ENCODE data around the gene NDUFV2. TPM values are rescaled to one million over a fixed set of nuclear protein-coding genes. Genes with fewer than 3 reads are reported as not detected.

NDUFV2 gene
- total and polyA plus RNA-seq, 2 of the 13 experiments (the other 11 are each of a cell fraction or from before 2014, with no cell fraction given), result 216 to 299 TPM

DNA sequence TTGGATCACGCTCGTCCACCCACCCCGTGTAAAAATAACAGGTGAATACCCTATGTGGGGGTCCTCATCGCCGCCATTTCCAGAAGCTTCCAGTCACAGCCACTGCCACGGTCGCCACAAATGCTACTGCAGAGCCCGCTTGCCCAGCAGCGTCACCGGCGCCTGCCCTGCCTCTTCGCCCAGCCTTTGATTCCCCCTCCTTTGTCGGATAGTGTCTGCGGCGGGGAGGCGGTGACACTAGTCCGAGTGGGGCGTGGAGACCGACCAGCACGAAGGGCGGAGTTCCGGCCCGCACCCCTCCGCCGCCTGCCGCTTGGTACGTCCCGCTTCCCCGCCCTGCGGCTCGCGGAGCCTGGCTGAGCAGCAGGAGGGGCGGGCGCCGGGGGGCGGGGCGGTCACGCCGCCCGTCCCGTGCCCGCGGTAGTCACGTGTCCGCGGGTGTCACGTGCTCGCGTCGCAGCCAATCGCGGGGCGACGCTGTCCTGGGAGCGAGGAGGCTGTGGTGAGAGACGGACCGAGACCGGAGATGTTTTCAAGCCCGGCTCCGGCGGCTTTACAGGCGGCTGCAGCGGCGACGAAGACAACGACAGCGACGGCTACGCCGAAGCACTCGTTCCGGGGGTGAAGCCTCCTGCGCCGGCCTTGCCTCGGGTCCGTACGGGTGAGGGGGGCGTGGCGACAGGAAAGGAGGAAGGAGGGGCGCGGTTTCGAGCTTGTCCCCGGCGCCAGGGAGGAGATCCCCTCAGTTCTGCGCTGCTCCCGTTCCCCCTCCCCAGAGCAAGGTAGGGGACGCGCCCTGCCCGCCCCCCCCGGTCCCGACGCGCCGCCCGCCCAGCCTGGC lies 34.0 kb downstream of the NDUFV2 start, which contains the start of gene ANKRD12:
ANKRD12 (plus strand) TSS at position 467 of the 841 bp plus-strand sequence. CDS start 45,652 bp downstream, outside the sequence.
- Histone ChIP-seq H3K4me1 (ENCODE audit: insufficient read depth, low read length) (peaks cover 54% of the 10 kb centered on the region), H3K9me3 (ENCODE audit: low read length) (no peaks in the 10 kb centered on the region), H2AFZ (ENCODE audit: low read length) (no peak within 1 kb of the TSS), H3K36me3 (replicated peaks in 1 of 2; ENCODE audit: control insufficient read depth in 1 of 2, insufficient read depth in 2 of 2, low read length in 2 of 2) (peaks cover 2 to 16% of the 10 kb centered on the region in 2 experiments; a peak in 3 of 5 replicates), H3K4me3 (replicated peaks in 1 of 3; ENCODE audit: insufficient read depth in 1 of 3, low read depth in 2 of 3, low read length in 3 of 3) (peak within 1 kb of the TSS; percentile 85 to 94 (median 93)), H3K9ac (ENCODE audit: insufficient read depth, low read depth, low read length) (peak within 1 kb of the TSS; percentile 92), H3K27me3 (ENCODE audit: control insufficient read depth in 1 of 2, insufficient read depth in 2 of 2, low read length in 2 of 2) (no peaks in the 10 kb centered on the region; a peak in 2 of 5 replicates), H4K20me1 (ENCODE audit: insufficient read depth, low read length) (peaks cover 19% of the 10 kb centered on the region), H3K27ac (ENCODE audit: extremely low read length, insufficient read depth, low read length) (peak within 1 kb of the TSS; percentile 97), H3K79me2 (ENCODE audit: insufficient read depth, low read length) (peaks cover 60% of the 10 kb centered on the region), H3K4me2 (ENCODE audit: low read depth, low read length) (peak within 1 kb of the TSS; percentile 74)
- peak; percentile 86 for ATAC-seq
- WGBS (ENCODE audit: low lambda C conversion rate), result 0% methylated on average over 6 of the region's 95 CpGs
- no TSS peak for BruUV-seq (replicated peaks)
- CTCF ChIA-PET (ENCODE audit: low intra/inter-chr PET ratio, low total read pairs), result no interaction called here
- intact Hi-C loops (cut with micrococcal nuclease; ENCODE audit: unreplicated experiment), result loop anchor here (2.0 to 5.0 kb wide), 2 partner anchors 34 to 64 kb away; partner anchors contain the start of gene NDUFV2
- FAIRE-seq, result no peak
- POLR2A ChIA-PET, result interaction anchor here (1.0 to 5.2 kb wide), 11 partner anchors 8 to 63 kb away, joined by 3 to 71 read pairs (median 6); partner anchors contain the start of gene NDUFV2
- DNase-seq (ENCODE audit: low spot score), result peak; percentile 88
- in situ Hi-C loops (cut with HindIII; ENCODE audit: extremely low pct_ligation_motif_present, low pct_unique_long_range_greater_than_20kb), result loop anchor here (5.0 kb wide), 1 partner anchor 59 kb away; no protein-coding TSS in a partner anchor
- TF ChIP-seq ZNF333 (CRISPR knock-in tag; IDR thresholded peaks at IDR 0.05; ENCODE audit: borderline replicate concordance) (peak; percentile 21; the same call in 1 of the 2 replicates), PAWR (CRISPR knock-in tag; IDR thresholded peaks at IDR 0.05; ENCODE audit: borderline replicate concordance) (no peak), EP300 (IDR thresholded peaks at IDR 0.05; ENCODE audit: low read depth in 2 of 2, low read length in 2 of 2) (no peak), EP300 (CRISPR knock-in tag; IDR thresholded peaks at IDR 0.05; ENCODE audit: borderline replicate concordance) (peak; percentile 25; the same call in 1 of the 2 replicates), CREB3 (CRISPR knock-in tag; IDR thresholded peaks at IDR 0.05) (no peak), SNRNP70 (IDR thresholded peaks at IDR 0.05; ENCODE audit: low read depth, low read length) (no peak), ZNF501 (CRISPR knock-in tag; IDR thresholded peaks at IDR 0.05) (peak; percentile 92), JARID2 (CRISPR knock-in tag; IDR thresholded peaks at IDR 0.05; ENCODE audit: insufficient replicate concordance) (no peak), YEATS4 (CRISPR knock-in tag; IDR thresholded peaks at IDR 0.05; ENCODE audit: borderline replicate concordance) (peak; percentile 91), RFX1 (IDR thresholded peaks at IDR 0.05) (no peak), ZNF510 (CRISPR knock-in tag; IDR thresholded peaks at IDR 0.05; ENCODE audit: low read depth) (0 out of 2 replicates have a peak, but pooled peaks have one; percentile 80)
- TF ChIP-seq, protein P1, sequence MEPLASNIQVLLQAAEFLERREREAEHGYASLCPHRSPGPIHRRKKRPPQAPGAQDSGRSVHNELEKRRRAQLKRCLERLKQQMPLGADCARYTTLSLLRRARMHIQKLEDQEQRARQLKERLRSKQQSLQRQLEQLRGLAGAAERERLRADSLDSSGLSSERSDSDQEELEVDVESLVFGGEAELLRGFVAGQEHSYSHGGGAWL (CRISPR knock-in tag; IDR thresholded peaks at IDR 0.05), result no peak; the same call in 1 of the 2 replicates
- TF ChIP-seq, protein P2, sequence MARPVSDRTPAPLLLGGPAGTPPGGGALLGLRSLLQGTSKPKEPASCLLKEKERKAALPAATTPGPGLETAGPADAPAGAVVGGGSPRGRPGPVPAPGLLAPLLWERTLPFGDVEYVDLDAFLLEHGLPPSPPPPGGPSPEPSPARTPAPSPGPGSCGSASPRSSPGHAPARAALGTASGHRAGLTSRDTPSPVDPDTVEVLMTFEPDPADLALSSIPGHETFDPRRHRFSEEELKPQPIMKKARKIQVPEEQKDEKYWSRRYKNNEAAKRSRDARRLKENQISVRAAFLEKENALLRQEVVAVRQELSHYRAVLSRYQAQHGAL (CRISPR knock-in tag; IDR thresholded peaks at IDR 0.05; ENCODE audit: not compliant biosample characterization), result no peak
- TF ChIP-seq, protein P3, sequence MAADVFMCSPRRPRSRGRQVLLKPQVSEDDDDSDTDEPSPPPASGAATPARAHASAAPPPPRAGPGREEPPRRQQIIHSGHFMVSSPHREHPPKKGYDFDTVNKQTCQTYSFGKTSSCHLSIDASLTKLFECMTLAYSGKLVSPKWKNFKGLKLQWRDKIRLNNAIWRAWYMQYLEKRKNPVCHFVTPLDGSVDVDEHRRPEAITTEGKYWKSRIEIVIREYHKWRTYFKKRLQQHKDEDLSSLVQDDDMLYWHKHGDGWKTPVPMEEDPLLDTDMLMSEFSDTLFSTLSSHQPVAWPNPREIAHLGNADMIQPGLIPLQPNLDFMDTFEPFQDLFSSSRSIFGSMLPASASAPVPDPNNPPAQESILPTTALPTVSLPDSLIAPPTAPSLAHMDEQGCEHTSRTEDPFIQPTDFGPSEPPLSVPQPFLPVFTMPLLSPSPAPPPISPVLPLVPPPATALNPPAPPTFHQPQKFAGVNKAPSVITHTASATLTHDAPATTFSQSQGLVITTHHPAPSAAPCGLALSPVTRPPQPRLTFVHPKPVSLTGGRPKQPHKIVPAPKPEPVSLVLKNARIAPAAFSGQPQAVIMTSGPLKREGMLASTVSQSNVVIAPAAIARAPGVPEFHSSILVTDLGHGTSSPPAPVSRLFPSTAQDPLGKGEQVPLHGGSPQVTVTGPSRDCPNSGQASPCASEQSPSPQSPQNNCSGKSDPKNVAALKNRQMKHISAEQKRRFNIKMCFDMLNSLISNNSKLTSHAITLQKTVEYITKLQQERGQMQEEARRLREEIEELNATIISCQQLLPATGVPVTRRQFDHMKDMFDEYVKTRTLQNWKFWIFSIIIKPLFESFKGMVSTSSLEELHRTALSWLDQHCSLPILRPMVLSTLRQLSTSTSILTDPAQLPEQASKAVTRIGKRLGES (CRISPR knock-in tag; IDR thresholded peaks at IDR 0.05; ENCODE audit: borderline replicate concordance), result peak; percentile 54; the same call in 1 of the 2 replicates
- TF ChIP-seq, protein P4, sequence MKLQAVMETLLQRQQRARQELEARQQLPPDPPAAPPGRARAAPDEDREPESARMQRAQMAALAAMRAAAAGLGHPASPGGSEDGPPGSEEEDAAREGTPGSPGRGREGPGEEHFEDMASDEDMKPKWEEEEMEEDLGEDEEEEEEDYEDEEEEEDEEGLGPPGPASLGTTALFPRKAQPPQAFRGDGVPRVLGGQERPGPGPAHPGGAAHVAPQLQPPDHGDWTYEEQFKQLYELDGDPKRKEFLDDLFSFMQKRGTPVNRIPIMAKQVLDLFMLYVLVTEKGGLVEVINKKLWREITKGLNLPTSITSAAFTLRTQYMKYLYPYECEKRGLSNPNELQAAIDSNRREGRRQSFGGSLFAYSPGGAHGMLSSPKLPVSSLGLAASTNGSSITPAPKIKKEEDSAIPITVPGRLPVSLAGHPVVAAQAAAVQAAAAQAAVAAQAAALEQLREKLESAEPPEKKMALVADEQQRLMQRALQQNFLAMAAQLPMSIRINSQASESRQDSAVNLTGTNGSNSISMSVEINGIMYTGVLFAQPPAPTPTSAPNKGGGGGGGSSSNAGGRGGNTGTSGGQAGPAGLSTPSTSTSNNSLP (IDR thresholded peaks at IDR 0.05; ENCODE audit: low read depth, low read length), result no peak
